Ovary (tissue), 9 donors: ENCODE data around the gene ADAMTS2. TPM values are rescaled to one million over a fixed set of nuclear protein-coding genes. Genes with fewer than 3 reads are reported as not detected.
A peak's percentile ranks its signal among the peaks of the same experiment; 100 is the strongest.

Experiments used
- DNase-seq, 5 donors: peaks; one replicate each; pipeline ENCODE4 v3.0.0-alpha.2; 2019 to 2020
- H3K27ac ChIP-seq, 2 donors: fragments of 200-600 bp; one replicate each; pipeline versions ENCODE4 v1.5.1 to v1.8.0; 2019 to 2022
- H3K27me3 ChIP-seq: fragments of 200-600 bp; one replicate; pipeline ENCODE4 v1.8.0; 2022
- H3K36me3 ChIP-seq: fragments of 200-600 bp; sonication (generic); one replicate; pipeline ENCODE4 v1.5.1; 2019
- H3K4me1 ChIP-seq: one replicate; pipeline ENCODE4 v1.8.1; 2013; ENCODE audit warnings: mild to moderate bottlenecking, moderate library complexity; ENCODE audit not compliant: insufficient read depth
- H3K4me3 ChIP-seq: fragments of 200-600 bp; sonication (generic); one replicate; pipeline ENCODE4 v1.5.1; 2017
- H3K9me3 ChIP-seq, 2 donors: fragments of 200-600 bp in 1 of 2; sonication (generic) in 1 of 2; one replicate each; pipeline versions ENCODE4 v1.5.1 to v1.8.1; 2013 to 2019; ENCODE audit warnings: mild to moderate bottlenecking in 1 of 2, moderate library complexity in 1 of 2
- CTCF ChIP-seq, 3 donors: fragments of 450-650 bp in 2 of 3; fragments of 200-600 bp in 1 of 3; IDR thresholded peaks; one replicate each; pipeline versions ENCODE4 v1.5.1 to v1.8.0; 2016 to 2022; ENCODE audit warnings: antibody characterized with exemption in 3 of 3, mild to moderate bottlenecking in 1 of 3
- EP300 ChIP-seq: sonication (generic); formaldehyde crosslinking; IDR thresholded peaks from one replicate; pipeline ENCODE4 v1.6.1; 2017; ENCODE audit warnings: antibody characterized with exemption
- POLR2A ChIP-seq: fragments of 450-650 bp; IDR thresholded peaks from one replicate; pipeline ENCODE4 v1.6.1; 2017; ENCODE audit warnings: antibody characterized with exemption, mild to moderate bottlenecking, moderate library complexity
- WGBS, 3 donors: extraction: QIAGEN DNeasy Blood & Tissue Kit in 1 of 3; methylation state at CpG; one replicate each; pipeline versions ENCODE4 v1.1.5 to v1.1.7; 2013 to 2017; 5-methylcytosine and 5-hydroxymethylcytosine counted together
- intact Hi-C, 4 donors: fragments of 100-400 bp; cut with DNase I; formaldehyde crosslinking; loops; one replicate each; pipeline versions ENCODE4 v1.11.0 to v1.15.1; 2022 to 2023
- polyA plus RNA-seq, 2 donors: library from polyadenylated mRNA; stranded (reverse); fragments of 200-250 nt in 1 of 2; fragments of 350-450 nt in 1 of 2; fragmentation: Illumina TruSeq in 1 of 2; extraction: RNeasy Lipid Tissue Mini Kit (QIAGEN cat#74804) in 1 of 2; gene quantifications; one replicate each; pipeline ENCODE4 v1.2.3, GENCODE V29; 2013 to 2014
- total RNA-seq, 7 donors: library from RNA; depleted of rRNA in 2 of 7; stranded (reverse); fragments of >200 nt in 2 of 7; fragmentation: NEBNext Ultra II Directional in 3 of 7; extraction: Animal tissue kit (Norgen Biotek cat#: 25700) in 3 of 7; gene quantifications; one replicate each; pipeline versions ENCODE4 v1.1.0 to v1.2.4, GENCODE V29; 2016 to 2023
- donor health status: DM: no; HTN: no; CAD: no; lungs with moderate emphysema.
- donor health status: DM: no; HTN: no; CAD: no.
- donor health status: Bipolar disorder and iron deficiency.
- donor health status: DM: yes; HTN: yes; CAD: no.
- donor health status: DM: no; HTN: no; CAD: no.
- donor health status: DM: yes; HTN: yes; CAD: no.

ADAMTS2 gene
- total and polyA plus RNA-seq, 9 donors: 7.9 to 31.8 (median 11.5) TPM

GRCh38 chr5:179313849-179314521, 31.3 kb downstream of the ADAMTS2 start:
- Histone ChIP-seq H3K36me3 (no peaks in the 10 kb centered on the region), H3K4me1 (peaks cover 4% of the 10 kb centered on the region), H3K9me3 (no peaks in the 10 kb centered on the region), H3K27ac (peak overlapping the region; percentile 26 to 77), H3K27me3 (no peaks in the 10 kb centered on the region), H3K4me3 (no peak overlapping the region)
- DNase-seq: peak; percentile 92 to 96 (median 93)
- intact Hi-C loops: no loop called here
- TF ChIP-seq CTCF (IDR thresholded peaks at IDR 0.05) (no peak), EP300 (no peak), POLR2A (no peak)
- 29 to 33% (median 33%) methylated on average over 29 to 31 of the region's 31 CpGs for WGBS, 3 donors

GRCh38 chr5:179312557-179313235, 32.6 kb downstream of the ADAMTS2 start:
- no peaks in the 10 kb centered on the region for H3K9me3 ChIP-seq
- intact Hi-C loops: no loop called here
- DNase-seq: peak in 2 of 5 donors; percentile 17 to 33

GRCh38 chr5:179311581-179311980, 33.7 kb downstream of the ADAMTS2 start:
- Histone ChIP-seq H3K9me3 (no peaks in the 10 kb centered on the region), H3K4me3 (no peak overlapping the region), H3K4me1 (peaks cover 4% of the 10 kb centered on the region), H3K36me3 (no peaks in the 10 kb centered on the region), H3K27ac (no peak overlapping the region), H3K27me3 (no peaks in the 10 kb centered on the region)
- TF ChIP-seq POLR2A: no peak
- no peak for TF ChIP-seq CTCF (IDR thresholded peaks at IDR 0.05)
- TF ChIP-seq EP300: no peak
- intact Hi-C loops: no loop called here
- 88 to 93% (median 91%) methylated on average over 10 of the region's 10 CpGs for WGBS, 3 donors
- peak in 2 of 5 donors; percentile 6 to 14 for DNase-seq

More at GRCh38 chr5:179312557-179313235, 32.6 kb downstream of the ADAMTS2 start:
- no peaks in the 10 kb centered on the region for H3K27me3 ChIP-seq
- TF ChIP-seq CTCF (IDR thresholded peaks at IDR 0.05) (no peak), EP300 (no peak), POLR2A (no peak)
- 90 to 94% (median 93%) methylated on average over 17 of the region's 17 CpGs for WGBS, 3 donors
- H3K4me1 ChIP-seq: peaks cover 4% of the 10 kb centered on the region
- no peak overlapping the region for H3K4me3 ChIP-seq
- no peak overlapping the region for H3K27ac ChIP-seq
- H3K36me3 ChIP-seq: no peaks in the 10 kb centered on the region

- Histone ChIP-seq H3K4me1 (peaks cover 3% of the 10 kb centered on the region), H3K36me3 (no peaks in the 10 kb centered on the region), H3K27me3 (no peaks in the 10 kb centered on the region), H3K27ac (no peak overlapping the region), H3K4me3 (no peak overlapping the region), H3K9me3 (no peaks in the 10 kb centered on the region)
- peak in 2 of 5 donors; percentile 21 to 31 for DNase-seq
- TF ChIP-seq CTCF (IDR thresholded peaks at IDR 0.05) (no peak), POLR2A (no peak), EP300 (no peak)
- 87 to 90% (median 89%) methylated on average over 8 of the region's 8 CpGs for WGBS, 3 donors
- intact Hi-C loops: no loop called here
Measured at GRCh38 chr5:179311091-179311470, 34.2 kb downstream of the ADAMTS2 start.
